WTC11 (cell line): ENCODE measurements around the gene DDX11. TPM values are rescaled to one million over a fixed set of nuclear protein-coding genes. Genes with fewer than 3 reads are reported as not detected.

Experiments
- ATAC-seq: fragments of 200-7000 bp; cut with Tn5 transposase; 2 replicates; pipeline ENCODE4 v1.10.0; 2021; ENCODE audit warnings: mild to moderate bottlenecking, moderate library complexity
- CTCF ChIA-PET: fragments of 300-600 bp; sonication (Branson Sonifier 250); formaldehyde crosslinking; loops from one replicate; lab custom pipeline; 2021; ENCODE audit warnings: antibody characterized with exemption; lab: Charles Lee
- POLR2A ChIA-PET: fragments of 350-600 bp; sonication (Branson Sonifier 250); formaldehyde crosslinking; loops from one replicate; lab custom pipeline; 2021; ENCODE audit warnings: antibody characterized with exemption; lab: Charles Lee
- DNase-seq: peaks from one replicate; pipeline ENCODE4 v3.0.0; 2021; ENCODE audit warnings: low spot score
- H3K27ac Mint-ChIP-seq: 2 replicates; pipeline ENCODE4 v1.8.0; 2021; ENCODE audit warnings: mixed read lengths
- H3K27me3 Mint-ChIP-seq: 2 replicates; pipeline ENCODE4 v1.8.0; 2021; ENCODE audit warnings: low read depth, mild to moderate bottlenecking, moderate library complexity, mixed read lengths
- H3K36me3 Mint-ChIP-seq: 2 replicates; pipeline ENCODE4 v1.8.0; 2021; ENCODE audit warnings: mixed read lengths
- H3K4me1 Mint-ChIP-seq: 2 replicates; pipeline ENCODE4 v1.8.0; 2022; ENCODE audit warnings: mixed read lengths
- H3K4me3 Mint-ChIP-seq: 2 replicates; pipeline ENCODE4 v1.8.0; 2021; ENCODE audit warnings: mild to moderate bottlenecking, moderate library complexity, mixed read lengths
- H3K9me3 Mint-ChIP-seq: 2 replicates; pipeline ENCODE4 v1.8.0; 2021; ENCODE audit warnings: mixed read lengths
- CBFB ChIP-seq: sonication (generic); formaldehyde crosslinking; IDR thresholded peaks from 2 replicates; pipeline ENCODE4 v1.8.1; 2022; ENCODE audit warnings: mild to moderate bottlenecking, low read depth, missing genetic modification reagents
- ESRRA ChIP-seq: sonication (generic); formaldehyde crosslinking; IDR thresholded peaks from 2 replicates; pipeline ENCODE4 v1.8.1; 2022; ENCODE audit warnings: mild to moderate bottlenecking, missing genetic modification reagents, borderline replicate concordance
- NFE2L1 ChIP-seq: sonication (generic); formaldehyde crosslinking; IDR thresholded peaks from 2 replicates; pipeline ENCODE4 v1.8.1; 2023; ENCODE audit warnings: missing genetic modification reagents
- NFYB ChIP-seq: sonication (generic); formaldehyde crosslinking; conservative IDR thresholded peaks from 2 replicates; pipeline ENCODE4 v1.8.0; 2022; ENCODE audit warnings: low read depth, missing genetic modification reagents
- NR1H2 ChIP-seq: sonication (generic); formaldehyde crosslinking; IDR thresholded peaks from 2 replicates; pipeline ENCODE4 v1.9.0; 2021; ENCODE audit warnings: mild to moderate bottlenecking, moderate library complexity, missing genetic modification reagents
- NR2C2 ChIP-seq: sonication (generic); formaldehyde crosslinking; IDR thresholded peaks from 2 replicates; pipeline ENCODE4 v1.8.0; 2022; ENCODE audit warnings: mild to moderate bottlenecking, missing genetic modification reagents
- PRRX2 ChIP-seq: fragments of 250-450 bp; sonication (Bioruptor Pico); IDR thresholded peaks from 2 replicates; pipeline ENCODE4 v1.8.0; 2021; ENCODE audit warnings: mild to moderate bottlenecking
- RORB ChIP-seq: fragments of 250-450 bp; sonication (Bioruptor Pico); IDR thresholded peaks from 2 replicates; pipeline ENCODE4 v1.9.0; 2021; ENCODE audit warnings: mild to moderate bottlenecking
- SMAD3 ChIP-seq: sonication (generic); formaldehyde crosslinking; IDR thresholded peaks from 2 replicates; pipeline ENCODE4 v1.8.0; 2022; ENCODE audit warnings: missing genetic modification reagents, mild to moderate bottlenecking, borderline replicate concordance
- SOX15 ChIP-seq: fragments of 250-450 bp; sonication (Bioruptor Pico); IDR thresholded peaks from 2 replicates; pipeline ENCODE4 v1.9.0; 2021; ENCODE audit warnings: mild to moderate bottlenecking
- TEAD1 ChIP-seq: sonication (generic); formaldehyde crosslinking; IDR thresholded peaks from 2 replicates; pipeline ENCODE4 v1.8.0; 2022; ENCODE audit warnings: mild to moderate bottlenecking, missing genetic modification reagents
- ZNF121 ChIP-seq: sonication (generic); formaldehyde crosslinking; IDR thresholded peaks from 2 replicates; pipeline ENCODE4 v1.8.0; 2023; ENCODE audit warnings: missing genetic modification reagents
- ZNF423 ChIP-seq: fragments of 250-450 bp; sonication (Bioruptor Pico); IDR thresholded peaks from 2 replicates; pipeline ENCODE4 v2.1.2; 2022; ENCODE audit warnings: mild to moderate bottlenecking, moderate library complexity
- total RNA-seq: library from RNA; stranded (reverse); gene quantifications from 3 replicates; pipeline ENCODE4 v1.2.3, GENCODE V29; 2021
- TF ChIP-seq, protein P1 (sequence below): fragments of 250-450 bp; sonication (Bioruptor Pico); IDR thresholded peaks from 2 replicates; pipeline ENCODE4 v1.9.0; 2021; ENCODE audit warnings: moderate library complexity, mild to moderate bottlenecking, inconsistent platforms, borderline replicate concordance
- TF ChIP-seq, protein P2 (sequence below): fragments of 250-450 bp; sonication (Bioruptor Pico); IDR thresholded peaks from 2 replicates; pipeline ENCODE4 v1.9.0; 2021; ENCODE audit warnings: mild to moderate bottlenecking
- TF ChIP-seq, protein P3 (sequence below): sonication (generic); formaldehyde crosslinking; IDR thresholded peaks from 2 replicates; pipeline ENCODE4 v1.8.0; 2023; ENCODE audit warnings: mild to moderate bottlenecking, missing genetic modification reagents
- TF ChIP-seq, protein P4 (sequence below): sonication (generic); formaldehyde crosslinking; IDR thresholded peaks from 2 replicates; pipeline ENCODE4 v1.8.0; 2022; ENCODE audit warnings: missing genetic modification reagents
- TF ChIP-seq, protein P5 (sequence below): sonication (generic); formaldehyde crosslinking; IDR thresholded peaks from 2 replicates; pipeline ENCODE4 v1.8.0; 2023; ENCODE audit warnings: missing genetic modification reagents, mild to moderate bottlenecking, borderline replicate concordance
- TF ChIP-seq, protein P6 (sequence below): sonication (generic); formaldehyde crosslinking; IDR thresholded peaks from 2 replicates; pipeline ENCODE4 v1.8.1; 2023; ENCODE audit warnings: mild to moderate bottlenecking, moderate library complexity, missing genetic modification reagents
- TF ChIP-seq, protein P7 (sequence below): sonication (generic); formaldehyde crosslinking; conservative IDR thresholded peaks from 2 replicates; pipeline ENCODE4 v1.8.1; 2023; ENCODE audit warnings: mild to moderate bottlenecking, low read depth, missing genetic modification reagents, moderate library complexity

DDX11 gene
- total RNA-seq, 1 experiment from 2014 or later: 219 TPM

DNA sequence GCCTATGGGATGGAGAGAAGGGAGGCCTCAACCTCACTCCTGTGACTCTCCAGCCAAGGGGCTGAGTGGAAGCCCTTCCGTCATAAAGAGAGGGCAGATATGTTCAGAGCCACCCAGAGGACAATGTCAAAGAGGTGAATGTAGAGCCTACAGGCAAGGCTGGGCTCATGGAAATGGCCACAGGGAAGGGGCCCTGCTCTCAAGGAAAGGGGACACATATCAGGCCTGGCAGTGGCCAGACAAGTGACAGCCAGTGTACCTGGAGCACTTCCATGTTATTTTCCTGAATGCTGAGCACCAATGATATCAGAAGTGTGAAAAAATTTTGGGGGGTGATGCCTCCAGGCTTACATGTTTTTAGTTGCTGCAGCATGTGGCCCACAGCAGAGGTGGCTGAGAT, 36.6 kb upstream of the DDX11 start:
- ATAC-seq: no peak

More for the DNA sequence above, 36.6 kb upstream of the DDX11 start:
- CTCF ChIA-PET: no interaction called here
- Mint-ChIP-seq H3K4me3 (no peak overlapping the region), H3K9me3 (no peaks in the 10 kb centered on the region), H3K27me3 (peaks cover 3% of the 10 kb centered on the region; the same call in 1 of the 2 replicates), H3K4me1 (no peaks in the 10 kb centered on the region), H3K27ac (no peak overlapping the region), H3K36me3 (no peaks in the 10 kb centered on the region)
- TF ChIP-seq, protein P1, sequence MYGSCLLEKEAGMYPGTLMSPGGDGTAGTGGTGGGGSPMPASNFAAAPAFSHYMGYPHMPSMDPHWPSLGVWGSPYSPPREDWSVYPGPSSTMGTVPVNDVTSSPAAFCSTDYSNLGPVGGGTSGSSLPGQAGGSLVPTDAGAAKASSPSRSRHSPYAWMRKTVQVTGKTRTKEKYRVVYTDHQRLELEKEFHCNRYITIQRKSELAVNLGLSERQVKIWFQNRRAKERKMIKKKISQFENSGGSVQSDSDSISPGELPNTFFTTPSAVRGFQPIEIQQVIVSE (CRISPR knock-in tag): no peak
- TF ChIP-seq ZNF121 (CRISPR knock-in tag): no peak
- no peak for TF ChIP-seq RORB (CRISPR knock-in tag)
- no peak for TF ChIP-seq PRRX2 (CRISPR knock-in tag)
- TF ChIP-seq, protein P2, sequence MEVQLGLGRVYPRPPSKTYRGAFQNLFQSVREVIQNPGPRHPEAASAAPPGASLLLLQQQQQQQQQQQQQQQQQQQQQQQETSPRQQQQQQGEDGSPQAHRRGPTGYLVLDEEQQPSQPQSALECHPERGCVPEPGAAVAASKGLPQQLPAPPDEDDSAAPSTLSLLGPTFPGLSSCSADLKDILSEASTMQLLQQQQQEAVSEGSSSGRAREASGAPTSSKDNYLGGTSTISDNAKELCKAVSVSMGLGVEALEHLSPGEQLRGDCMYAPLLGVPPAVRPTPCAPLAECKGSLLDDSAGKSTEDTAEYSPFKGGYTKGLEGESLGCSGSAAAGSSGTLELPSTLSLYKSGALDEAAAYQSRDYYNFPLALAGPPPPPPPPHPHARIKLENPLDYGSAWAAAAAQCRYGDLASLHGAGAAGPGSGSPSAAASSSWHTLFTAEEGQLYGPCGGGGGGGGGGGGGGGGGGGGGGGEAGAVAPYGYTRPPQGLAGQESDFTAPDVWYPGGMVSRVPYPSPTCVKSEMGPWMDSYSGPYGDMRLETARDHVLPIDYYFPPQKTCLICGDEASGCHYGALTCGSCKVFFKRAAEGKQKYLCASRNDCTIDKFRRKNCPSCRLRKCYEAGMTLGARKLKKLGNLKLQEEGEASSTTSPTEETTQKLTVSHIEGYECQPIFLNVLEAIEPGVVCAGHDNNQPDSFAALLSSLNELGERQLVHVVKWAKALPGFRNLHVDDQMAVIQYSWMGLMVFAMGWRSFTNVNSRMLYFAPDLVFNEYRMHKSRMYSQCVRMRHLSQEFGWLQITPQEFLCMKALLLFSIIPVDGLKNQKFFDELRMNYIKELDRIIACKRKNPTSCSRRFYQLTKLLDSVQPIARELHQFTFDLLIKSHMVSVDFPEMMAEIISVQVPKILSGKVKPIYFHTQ (CRISPR knock-in tag): no peak
- TF ChIP-seq, protein P3, sequence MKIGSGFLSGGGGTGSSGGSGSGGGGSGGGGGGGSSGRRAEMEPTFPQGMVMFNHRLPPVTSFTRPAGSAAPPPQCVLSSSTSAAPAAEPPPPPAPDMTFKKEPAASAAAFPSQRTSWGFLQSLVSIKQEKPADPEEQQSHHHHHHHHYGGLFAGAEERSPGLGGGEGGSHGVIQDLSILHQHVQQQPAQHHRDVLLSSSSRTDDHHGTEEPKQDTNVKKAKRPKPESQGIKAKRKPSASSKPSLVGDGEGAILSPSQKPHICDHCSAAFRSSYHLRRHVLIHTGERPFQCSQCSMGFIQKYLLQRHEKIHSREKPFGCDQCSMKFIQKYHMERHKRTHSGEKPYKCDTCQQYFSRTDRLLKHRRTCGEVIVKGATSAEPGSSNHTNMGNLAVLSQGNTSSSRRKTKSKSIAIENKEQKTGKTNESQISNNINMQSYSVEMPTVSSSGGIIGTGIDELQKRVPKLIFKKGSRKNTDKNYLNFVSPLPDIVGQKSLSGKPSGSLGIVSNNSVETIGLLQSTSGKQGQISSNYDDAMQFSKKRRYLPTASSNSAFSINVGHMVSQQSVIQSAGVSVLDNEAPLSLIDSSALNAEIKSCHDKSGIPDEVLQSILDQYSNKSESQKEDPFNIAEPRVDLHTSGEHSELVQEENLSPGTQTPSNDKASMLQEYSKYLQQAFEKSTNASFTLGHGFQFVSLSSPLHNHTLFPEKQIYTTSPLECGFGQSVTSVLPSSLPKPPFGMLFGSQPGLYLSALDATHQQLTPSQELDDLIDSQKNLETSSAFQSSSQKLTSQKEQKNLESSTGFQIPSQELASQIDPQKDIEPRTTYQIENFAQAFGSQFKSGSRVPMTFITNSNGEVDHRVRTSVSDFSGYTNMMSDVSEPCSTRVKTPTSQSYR (CRISPR knock-in tag): no peak
- TF ChIP-seq TEAD1 (CRISPR knock-in tag): no peak
- TF ChIP-seq NFYB (CRISPR knock-in tag): no peak
- TF ChIP-seq, protein P4, sequence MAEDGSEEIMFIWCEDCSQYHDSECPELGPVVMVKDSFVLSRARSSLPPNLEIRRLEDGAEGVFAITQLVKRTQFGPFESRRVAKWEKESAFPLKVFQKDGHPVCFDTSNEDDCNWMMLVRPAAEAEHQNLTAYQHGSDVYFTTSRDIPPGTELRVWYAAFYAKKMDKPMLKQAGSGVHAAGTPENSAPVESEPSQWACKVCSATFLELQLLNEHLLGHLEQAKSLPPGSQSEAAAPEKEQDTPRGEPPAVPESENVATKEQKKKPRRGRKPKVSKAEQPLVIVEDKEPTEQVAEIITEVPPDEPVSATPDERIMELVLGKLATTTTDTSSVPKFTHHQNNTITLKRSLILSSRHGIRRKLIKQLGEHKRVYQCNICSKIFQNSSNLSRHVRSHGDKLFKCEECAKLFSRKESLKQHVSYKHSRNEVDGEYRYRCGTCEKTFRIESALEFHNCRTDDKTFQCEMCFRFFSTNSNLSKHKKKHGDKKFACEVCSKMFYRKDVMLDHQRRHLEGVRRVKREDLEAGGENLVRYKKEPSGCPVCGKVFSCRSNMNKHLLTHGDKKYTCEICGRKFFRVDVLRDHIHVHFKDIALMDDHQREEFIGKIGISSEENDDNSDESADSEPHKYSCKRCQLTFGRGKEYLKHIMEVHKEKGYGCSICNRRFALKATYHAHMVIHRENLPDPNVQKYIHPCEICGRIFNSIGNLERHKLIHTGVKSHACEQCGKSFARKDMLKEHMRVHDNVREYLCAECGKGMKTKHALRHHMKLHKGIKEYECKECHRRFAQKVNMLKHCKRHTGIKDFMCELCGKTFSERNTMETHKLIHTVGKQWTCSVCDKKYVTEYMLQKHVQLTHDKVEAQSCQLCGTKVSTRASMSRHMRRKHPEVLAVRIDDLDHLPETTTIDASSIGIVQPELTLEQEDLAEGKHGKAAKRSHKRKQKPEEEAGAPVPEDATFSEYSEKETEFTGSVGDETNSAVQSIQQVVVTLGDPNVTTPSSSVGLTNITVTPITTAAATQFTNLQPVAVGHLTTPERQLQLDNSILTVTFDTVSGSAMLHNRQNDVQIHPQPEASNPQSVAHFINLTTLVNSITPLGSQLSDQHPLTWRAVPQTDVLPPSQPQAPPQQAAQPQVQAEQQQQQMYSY (CRISPR knock-in tag): no peak
- TF ChIP-seq NFE2L1: no peak
- TF ChIP-seq, protein P5, sequence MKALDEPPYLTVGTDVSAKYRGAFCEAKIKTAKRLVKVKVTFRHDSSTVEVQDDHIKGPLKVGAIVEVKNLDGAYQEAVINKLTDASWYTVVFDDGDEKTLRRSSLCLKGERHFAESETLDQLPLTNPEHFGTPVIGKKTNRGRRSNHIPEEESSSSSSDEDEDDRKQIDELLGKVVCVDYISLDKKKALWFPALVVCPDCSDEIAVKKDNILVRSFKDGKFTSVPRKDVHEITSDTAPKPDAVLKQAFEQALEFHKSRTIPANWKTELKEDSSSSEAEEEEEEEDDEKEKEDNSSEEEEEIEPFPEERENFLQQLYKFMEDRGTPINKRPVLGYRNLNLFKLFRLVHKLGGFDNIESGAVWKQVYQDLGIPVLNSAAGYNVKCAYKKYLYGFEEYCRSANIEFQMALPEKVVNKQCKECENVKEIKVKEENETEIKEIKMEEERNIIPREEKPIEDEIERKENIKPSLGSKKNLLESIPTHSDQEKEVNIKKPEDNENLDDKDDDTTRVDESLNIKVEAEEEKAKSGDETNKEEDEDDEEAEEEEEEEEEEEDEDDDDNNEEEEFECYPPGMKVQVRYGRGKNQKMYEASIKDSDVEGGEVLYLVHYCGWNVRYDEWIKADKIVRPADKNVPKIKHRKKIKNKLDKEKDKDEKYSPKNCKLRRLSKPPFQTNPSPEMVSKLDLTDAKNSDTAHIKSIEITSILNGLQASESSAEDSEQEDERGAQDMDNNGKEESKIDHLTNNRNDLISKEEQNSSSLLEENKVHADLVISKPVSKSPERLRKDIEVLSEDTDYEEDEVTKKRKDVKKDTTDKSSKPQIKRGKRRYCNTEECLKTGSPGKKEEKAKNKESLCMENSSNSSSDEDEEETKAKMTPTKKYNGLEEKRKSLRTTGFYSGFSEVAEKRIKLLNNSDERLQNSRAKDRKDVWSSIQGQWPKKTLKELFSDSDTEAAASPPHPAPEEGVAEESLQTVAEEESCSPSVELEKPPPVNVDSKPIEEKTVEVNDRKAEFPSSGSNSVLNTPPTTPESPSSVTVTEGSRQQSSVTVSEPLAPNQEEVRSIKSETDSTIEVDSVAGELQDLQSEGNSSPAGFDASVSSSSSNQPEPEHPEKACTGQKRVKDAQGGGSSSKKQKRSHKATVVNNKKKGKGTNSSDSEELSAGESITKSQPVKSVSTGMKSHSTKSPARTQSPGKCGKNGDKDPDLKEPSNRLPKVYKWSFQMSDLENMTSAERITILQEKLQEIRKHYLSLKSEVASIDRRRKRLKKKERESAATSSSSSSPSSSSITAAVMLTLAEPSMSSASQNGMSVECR (CRISPR knock-in tag): no peak
- TF ChIP-seq, protein P6, sequence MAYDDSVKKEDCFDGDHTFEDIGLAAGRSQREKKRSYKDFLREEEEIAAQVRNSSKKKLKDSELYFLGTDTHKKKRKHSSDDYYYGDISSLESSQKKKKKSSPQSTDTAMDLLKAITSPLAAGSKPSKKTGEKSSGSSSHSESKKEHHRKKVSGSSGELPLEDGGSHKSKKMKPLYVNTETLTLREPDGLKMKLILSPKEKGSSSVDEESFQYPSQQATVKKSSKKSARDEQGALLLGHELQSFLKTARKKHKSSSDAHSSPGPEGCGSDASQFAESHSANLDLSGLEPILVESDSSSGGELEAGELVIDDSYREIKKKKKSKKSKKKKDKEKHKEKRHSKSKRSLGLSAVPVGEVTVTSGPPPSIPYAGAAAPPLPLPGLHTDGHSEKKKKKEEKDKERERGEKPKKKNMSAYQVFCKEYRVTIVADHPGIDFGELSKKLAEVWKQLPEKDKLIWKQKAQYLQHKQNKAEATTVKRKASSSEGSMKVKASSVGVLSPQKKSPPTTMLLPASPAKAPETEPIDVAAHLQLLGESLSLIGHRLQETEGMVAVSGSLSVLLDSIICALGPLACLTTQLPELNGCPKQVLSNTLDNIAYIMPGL (CRISPR knock-in tag): no peak
- no peak for TF ChIP-seq ESRRA (CRISPR knock-in tag)
- TF ChIP-seq ZNF423 (CRISPR knock-in tag): no peak
- TF ChIP-seq, protein P7, sequence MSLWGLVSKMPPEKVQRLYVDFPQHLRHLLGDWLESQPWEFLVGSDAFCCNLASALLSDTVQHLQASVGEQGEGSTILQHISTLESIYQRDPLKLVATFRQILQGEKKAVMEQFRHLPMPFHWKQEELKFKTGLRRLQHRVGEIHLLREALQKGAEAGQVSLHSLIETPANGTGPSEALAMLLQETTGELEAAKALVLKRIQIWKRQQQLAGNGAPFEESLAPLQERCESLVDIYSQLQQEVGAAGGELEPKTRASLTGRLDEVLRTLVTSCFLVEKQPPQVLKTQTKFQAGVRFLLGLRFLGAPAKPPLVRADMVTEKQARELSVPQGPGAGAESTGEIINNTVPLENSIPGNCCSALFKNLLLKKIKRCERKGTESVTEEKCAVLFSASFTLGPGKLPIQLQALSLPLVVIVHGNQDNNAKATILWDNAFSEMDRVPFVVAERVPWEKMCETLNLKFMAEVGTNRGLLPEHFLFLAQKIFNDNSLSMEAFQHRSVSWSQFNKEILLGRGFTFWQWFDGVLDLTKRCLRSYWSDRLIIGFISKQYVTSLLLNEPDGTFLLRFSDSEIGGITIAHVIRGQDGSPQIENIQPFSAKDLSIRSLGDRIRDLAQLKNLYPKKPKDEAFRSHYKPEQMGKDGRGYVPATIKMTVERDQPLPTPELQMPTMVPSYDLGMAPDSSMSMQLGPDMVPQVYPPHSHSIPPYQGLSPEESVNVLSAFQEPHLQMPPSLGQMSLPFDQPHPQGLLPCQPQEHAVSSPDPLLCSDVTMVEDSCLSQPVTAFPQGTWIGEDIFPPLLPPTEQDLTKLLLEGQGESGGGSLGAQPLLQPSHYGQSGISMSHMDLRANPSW (CRISPR knock-in tag): no peak
- no peak for TF ChIP-seq CBFB
- no peak for TF ChIP-seq NR1H2 (CRISPR knock-in tag)
- no peak for TF ChIP-seq NR2C2 (CRISPR knock-in tag)
- no peak for TF ChIP-seq SOX15 (CRISPR knock-in tag)
- TF ChIP-seq SMAD3 (CRISPR knock-in tag): no peak
- no peak for DNase-seq
- POLR2A ChIA-PET: no interaction called here
